HFFc6 (cell line): ENCODE results near the gene DENND1A. TPM values are rescaled to one million over a fixed set of nuclear protein-coding genes. Genes with fewer than 3 reads are reported as not detected.

Source experiments
- DNase-seq: peaks from one replicate; pipeline ENCODE4 v3.0.0-alpha.2; 2018
- H3K27ac Mint-ChIP-seq: 2 replicates; pipeline ENCODE4 v1.8.0; 2020; ENCODE audit warnings: mild to moderate bottlenecking, mixed read lengths
- H3K27me3 Mint-ChIP-seq: 2 replicates; pipeline ENCODE4 v1.8.0; 2021; ENCODE audit warnings: mild to moderate bottlenecking, moderate library complexity, mixed read lengths; ENCODE audit not compliant: insufficient read depth
- H3K36me3 Mint-ChIP-seq: 2 replicates; pipeline ENCODE4 v1.8.0; 2021; ENCODE audit warnings: low read depth, mixed read lengths
- H3K4me1 Mint-ChIP-seq: 2 replicates; pipeline ENCODE4 v1.8.0; 2020; ENCODE audit warnings: low read depth, mixed read lengths
- H3K4me3 Mint-ChIP-seq: 2 replicates; pipeline ENCODE4 v1.8.0; 2020; ENCODE audit warnings: mild to moderate bottlenecking, moderate library complexity, mixed read lengths
- H3K9me3 Mint-ChIP-seq: 2 replicates; pipeline ENCODE4 v1.8.0; 2020; ENCODE audit warnings: mild to moderate bottlenecking, mixed read lengths
- CTCF ChIP-seq: fragments of 200-600 bp; sonication (generic); IDR thresholded peaks from 2 replicates; pipeline ENCODE4 v1.5.0; 2021; ENCODE audit warnings: antibody characterized with exemption, mild to moderate bottlenecking
- total RNA-seq, 6 experiments: library from RNA; stranded (reverse); fragmentation: NEBNext Ultra II Directional; extraction: Animal tissue kit (Norgen Biotek cat#: 25700); gene quantifications; 2 replicates in 1 of 6; 3 replicates in 5 of 6; pipeline ENCODE4 v1.2.3, GENCODE V29; 2021

DENND1A gene
- total RNA-seq, 6 experiments from 2014 or later = 25.4 to 38.3 (median 30.3) TPM

GRCh38 chr9:123353984-123354591, 575.8 kb downstream of the DENND1A start:
- DNase-seq = peak; percentile 43
- no peak overlapping the region for H3K27ac Mint-ChIP-seq
- H3K4me1 Mint-ChIP-seq = no peaks in the 10 kb centered on the region
- no peaks in the 10 kb centered on the region for H3K36me3 Mint-ChIP-seq
- no peak overlapping the region for H3K4me3 Mint-ChIP-seq
- TF ChIP-seq CTCF = peak; percentile 90
- no peaks in the 10 kb centered on the region for H3K9me3 Mint-ChIP-seq
- peaks cover 26% of the 10 kb centered on the region for H3K27me3 Mint-ChIP-seq

GRCh38 chr9:123353041-123353440, 576.9 kb downstream of the DENND1A start:
- DNase-seq = no peak
- Mint-ChIP-seq H3K4me1 (no peaks in the 10 kb centered on the region), H3K27ac (no peak overlapping the region), H3K27me3 (peaks cover 26% of the 10 kb centered on the region), H3K36me3 (no peaks in the 10 kb centered on the region), H3K9me3 (no peaks in the 10 kb centered on the region), H3K4me3 (no peak overlapping the region)
- no peak for TF ChIP-seq CTCF

GRCh38 chr9:123350590-123351310, 579.2 kb downstream of the DENND1A start:
- Mint-ChIP-seq H3K9me3 (no peaks in the 10 kb centered on the region), H3K4me1 (no peaks in the 10 kb centered on the region), H3K27ac (no peak overlapping the region), H3K36me3 (no peaks in the 10 kb centered on the region), H3K27me3 (peaks cover 20% of the 10 kb centered on the region), H3K4me3 (no peak overlapping the region)
- TF ChIP-seq CTCF = no peak
- no peak for DNase-seq

- no peaks in the 10 kb centered on the region for H3K4me1 Mint-ChIP-seq
- H3K27me3 Mint-ChIP-seq = peaks cover 17% of the 10 kb centered on the region
- H3K36me3 Mint-ChIP-seq = no peaks in the 10 kb centered on the region
- TF ChIP-seq CTCF = peak; percentile 94
- no peak overlapping the region for H3K4me3 Mint-ChIP-seq
- no peaks in the 10 kb centered on the region for H3K9me3 Mint-ChIP-seq
- no peak overlapping the region for H3K27ac Mint-ChIP-seq
- DNase-seq = no peak
Measured at GRCh38 chr9:123349691-123350480, 580.0 kb downstream of the DENND1A start.

- no peaks in the 10 kb centered on the region for H3K36me3 Mint-ChIP-seq
- no peaks in the 10 kb centered on the region for H3K9me3 Mint-ChIP-seq
- H3K4me3 Mint-ChIP-seq = no peak overlapping the region
- no peak for DNase-seq
- peaks cover 14% of the 10 kb centered on the region for H3K27me3 Mint-ChIP-seq
- no peaks in the 10 kb centered on the region for H3K4me1 Mint-ChIP-seq
- H3K27ac Mint-ChIP-seq = no peak overlapping the region
- TF ChIP-seq CTCF = no peak
Measured at GRCh38 chr9:123349033-123349432, 580.9 kb downstream of the DENND1A start.
